Measurements from ENCODE around the gene CLSTN2.

The CLSTN2 gene

GRCh38 chr3:140067487-140067886 lies 132.5 kb downstream of the CLSTN2 start:
- CTCF ChIA-PET, result no interaction called here
- no peak for TF ChIP-seq CTCF (IDR thresholded peaks at IDR 0.05; ENCODE audit: control extremely low read depth, extremely low read depth, low read depth, missing control alignments)
- POLR2A ChIA-PET, result no interaction called here
- DNase-seq (ENCODE audit: extremely low spot score), result no peak

GRCh38 chr3:140068494-140069017 lies 133.6 kb downstream of the CLSTN2 start:
- POLR2A ChIA-PET, result no interaction called here
- TF ChIP-seq CTCF (IDR thresholded peaks at IDR 0.05; ENCODE audit: control extremely low read depth, extremely low read depth, low read depth, missing control alignments), result no peak

GRCh38 chr3:140073278-140074045 lies 138.5 kb downstream of the CLSTN2 start:
- ChIA-PET POLR2A (no interaction called here), CTCF (interaction anchor here (1.7 kb wide), 1 partner anchor 16 kb away, joined by 3 read pairs; no protein-coding TSS in a partner anchor)
- no peak for DNase-seq (ENCODE audit: extremely low spot score)
- TF ChIP-seq CTCF (IDR thresholded peaks at IDR 0.05; ENCODE audit: control extremely low read depth, extremely low read depth, low read depth, missing control alignments), result no peak

More at GRCh38 chr3:140068494-140069017, 133.6 kb downstream of the CLSTN2 start:
- CTCF ChIA-PET, result interaction anchor here (1.5 kb wide), 1 partner anchor 14 kb away, joined by 4 read pairs; no protein-coding TSS in a partner anchor
- no peak for DNase-seq (ENCODE audit: extremely low spot score)

GRCh38 chr3:140076552-140076951 lies 141.6 kb downstream of the CLSTN2 start:
- no peak for TF ChIP-seq CTCF (IDR thresholded peaks at IDR 0.05; ENCODE audit: control extremely low read depth, extremely low read depth, low read depth, missing control alignments)
- ChIA-PET POLR2A (no interaction called here), CTCF (interaction anchor here (1.1 kb wide), 1 partner anchor 10 kb away, joined by 3 read pairs; no protein-coding TSS in a partner anchor)
- no peak for DNase-seq (ENCODE audit: extremely low spot score)

- no peak for TF ChIP-seq CTCF (IDR thresholded peaks at IDR 0.05; ENCODE audit: control extremely low read depth, extremely low read depth, low read depth, missing control alignments)
- no peak for DNase-seq (ENCODE audit: extremely low spot score)
- POLR2A ChIA-PET, result no interaction called here
- CTCF ChIA-PET, result interaction anchor here (0.8 to 1.8 kb wide), 3 partner anchors 9 to 19 kb away, joined by 3 to 7 read pairs (median 3); no protein-coding TSS in a partner anchor
These were observed 142.4 kb downstream of the CLSTN2 start for GRCh38 chr3:140077406-140077805.

GRCh38 chr3:140078343-140078742 lies 143.4 kb downstream of the CLSTN2 start:
- ChIA-PET POLR2A (no interaction called here), CTCF (interaction anchor here (1.3 to 1.8 kb wide), 2 partner anchors 8 to 76 kb away, joined by 3 to 7 read pairs; no protein-coding TSS in a partner anchor)
- TF ChIP-seq CTCF (IDR thresholded peaks at IDR 0.05; ENCODE audit: control extremely low read depth, extremely low read depth, low read depth, missing control alignments), result no peak
- DNase-seq (ENCODE audit: extremely low spot score), result no peak
